ENCODE measurements around the gene TYW5. TPM values are rescaled to one million over a fixed set of nuclear protein-coding genes. Genes with fewer than 3 reads are reported as not detected.

TYW5 gene, protein sequence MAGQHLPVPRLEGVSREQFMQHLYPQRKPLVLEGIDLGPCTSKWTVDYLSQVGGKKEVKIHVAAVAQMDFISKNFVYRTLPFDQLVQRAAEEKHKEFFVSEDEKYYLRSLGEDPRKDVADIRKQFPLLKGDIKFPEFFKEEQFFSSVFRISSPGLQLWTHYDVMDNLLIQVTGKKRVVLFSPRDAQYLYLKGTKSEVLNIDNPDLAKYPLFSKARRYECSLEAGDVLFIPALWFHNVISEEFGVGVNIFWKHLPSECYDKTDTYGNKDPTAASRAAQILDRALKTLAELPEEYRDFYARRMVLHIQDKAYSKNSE
- 8.7 and 12.0 TPM in 2 replicates for total RNA-seq

DNA sequence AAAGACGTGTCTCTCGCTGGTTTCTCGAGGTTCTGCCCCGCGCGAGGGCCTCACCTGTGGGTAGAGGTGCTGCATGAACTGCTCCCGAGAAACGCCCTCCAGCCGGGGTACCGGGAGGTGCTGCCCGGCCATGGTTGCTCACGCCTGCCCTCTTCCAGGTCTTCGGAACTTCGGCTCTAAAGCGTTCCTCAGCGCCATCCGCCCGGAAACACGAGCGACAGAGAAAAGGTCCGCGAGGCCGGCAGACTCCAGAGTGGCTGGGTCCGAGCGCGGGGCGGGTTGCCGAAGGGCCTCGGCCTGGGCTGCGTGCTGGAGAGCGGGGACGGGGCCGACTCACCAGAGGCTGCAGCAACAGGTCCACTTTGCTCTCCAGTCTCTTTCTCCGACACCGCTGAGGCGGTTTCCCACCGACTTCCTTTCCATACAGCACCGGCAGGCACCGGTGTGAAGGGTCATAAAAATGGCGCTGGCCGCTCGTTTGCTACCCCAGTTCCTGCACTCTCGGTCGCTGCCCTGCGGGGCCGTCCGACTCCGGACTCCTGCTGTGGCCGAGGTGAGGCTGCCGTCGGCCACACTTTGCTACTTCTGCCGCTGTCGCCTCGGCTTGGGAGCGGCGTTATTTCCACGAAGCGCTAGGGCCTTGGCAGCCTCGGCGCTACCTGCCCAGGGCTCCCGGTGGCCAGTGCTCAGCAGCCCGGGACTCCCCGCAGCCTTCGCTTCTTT lies at the start of gene TYW5, which contains the start of gene MAIP1:
Gene TYW5 (minus strand): TSS at position 153 of the 723 bp plus-strand sequence. CDS start 21 bp downstream, at position 132.
Gene MAIP1 (plus strand): TSS at position 244 of the 723 bp plus-strand sequence. CDS start 217 bp downstream, at position 461.
- peak; percentile 69 for DNase-seq (ENCODE audit: low read depth)

DNA sequence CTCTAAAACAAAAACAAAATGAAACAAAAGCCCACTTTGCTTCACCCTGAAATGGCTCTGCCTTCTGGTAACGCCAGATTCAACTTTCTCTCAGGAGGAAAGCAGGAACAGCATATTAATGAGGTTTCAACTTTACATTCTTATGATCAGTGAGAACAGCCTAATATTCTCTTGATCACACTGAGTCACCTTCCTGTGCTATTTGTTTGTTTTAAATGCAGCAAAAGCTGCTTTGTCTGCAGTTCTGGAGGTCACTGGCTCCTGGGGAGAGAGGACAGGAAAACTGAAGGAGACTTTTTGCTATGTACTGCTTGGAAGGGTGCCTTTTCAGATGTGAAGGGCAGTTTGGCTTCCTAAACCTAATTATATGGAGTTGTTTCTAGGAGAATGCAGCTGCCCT lies 48.2 kb upstream of the TYW5 start:
- DNase-seq (ENCODE audit: low read depth): peak; percentile 86

DNA sequence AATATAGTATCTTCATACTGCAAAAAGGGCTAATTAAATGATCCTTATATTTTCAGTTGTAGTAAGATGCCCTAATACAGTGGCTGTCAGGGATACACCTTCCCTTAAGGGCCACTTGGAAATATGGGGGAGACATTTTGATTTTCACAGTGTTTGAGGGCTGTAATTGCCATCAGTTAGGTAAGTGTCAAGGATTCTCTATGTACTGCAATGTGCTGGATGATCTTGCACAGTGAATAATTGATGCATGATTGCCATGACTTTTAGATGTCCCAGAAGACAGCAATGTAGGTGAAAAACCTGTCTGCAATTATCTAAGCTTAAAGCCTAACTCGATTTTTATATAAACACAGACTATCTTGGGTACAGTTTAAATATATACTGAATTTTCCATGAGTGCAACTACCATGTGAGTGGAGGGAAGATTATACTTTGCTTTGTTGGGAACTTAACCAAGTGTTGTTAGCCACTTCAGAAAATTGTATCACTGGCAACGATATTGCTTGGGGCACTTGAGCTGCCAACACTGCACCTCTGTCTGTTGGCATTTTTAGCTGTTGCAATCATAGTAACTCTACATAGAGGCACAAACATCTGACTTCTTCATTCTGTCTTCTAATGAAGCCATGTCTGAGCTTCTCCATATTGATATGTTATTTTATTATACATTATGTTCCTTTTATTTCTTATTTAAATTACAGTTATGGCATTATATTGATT lies 45.3 kb upstream of the TYW5 start:
- no peak for DNase-seq (ENCODE audit: low read depth)

DNA sequence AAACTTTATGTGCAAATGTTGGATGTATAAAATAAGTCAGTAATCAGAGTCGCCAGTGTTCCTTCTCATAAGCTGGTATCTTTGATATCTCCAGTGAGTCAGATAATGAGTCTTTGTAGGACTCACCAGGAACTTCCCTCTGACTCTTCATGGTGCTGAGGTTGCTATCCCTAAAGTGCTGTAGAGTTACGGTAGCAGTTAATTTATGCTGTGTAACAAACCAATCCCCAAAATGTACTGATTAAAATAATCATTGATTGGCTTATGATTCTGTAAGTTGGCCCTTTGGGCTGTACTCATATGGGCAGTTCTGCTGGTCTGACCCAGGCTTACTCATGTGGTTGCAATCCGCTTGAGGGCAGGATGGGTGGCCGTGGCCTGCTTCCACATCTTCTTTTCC lies 43.9 kb upstream of the TYW5 start:
- no peak for DNase-seq (ENCODE audit: low read depth)

DNA sequence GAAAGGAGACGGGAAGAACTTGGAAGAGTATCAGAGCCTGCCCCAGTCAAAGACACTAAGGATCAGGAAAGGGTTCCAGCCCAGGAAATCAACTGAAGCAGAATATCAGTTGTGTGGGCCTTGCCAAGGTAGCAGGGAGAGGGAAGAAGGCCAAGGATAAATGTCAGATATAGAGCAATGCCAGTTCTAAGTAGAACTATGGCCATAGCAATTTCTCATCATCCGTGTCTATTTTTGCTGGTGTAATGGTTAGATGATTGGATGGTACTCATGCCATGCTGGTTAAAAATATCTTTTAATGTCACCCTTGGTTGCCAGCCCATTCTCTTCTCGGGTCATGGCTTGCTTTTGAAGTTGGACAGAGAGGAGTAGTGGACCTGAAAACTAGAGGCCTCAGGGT lies 42.0 kb upstream of the TYW5 start:
- DNase-seq (ENCODE audit: low read depth): no peak

DNA sequence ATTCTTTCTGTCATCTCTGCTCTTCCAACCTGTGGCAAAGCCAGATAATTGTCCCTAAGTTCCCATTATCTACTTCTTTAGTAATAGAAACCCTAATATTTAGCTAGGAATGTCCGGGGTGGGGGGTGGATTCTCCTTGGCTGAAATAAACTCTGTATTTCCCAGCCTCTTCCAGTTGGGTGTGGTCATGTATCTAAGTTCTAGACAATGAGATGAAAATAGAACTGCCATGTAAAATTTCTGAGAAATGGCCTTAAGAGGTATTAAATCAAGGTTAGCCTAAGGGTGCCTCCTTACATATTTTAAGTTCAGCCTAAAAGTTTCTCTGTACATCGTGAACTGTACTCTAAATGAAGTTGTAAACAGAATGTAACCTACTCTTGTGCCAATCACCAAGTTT lies 39.6 kb upstream of the TYW5 start:
- no peak for DNase-seq (ENCODE audit: low read depth)

DNA sequence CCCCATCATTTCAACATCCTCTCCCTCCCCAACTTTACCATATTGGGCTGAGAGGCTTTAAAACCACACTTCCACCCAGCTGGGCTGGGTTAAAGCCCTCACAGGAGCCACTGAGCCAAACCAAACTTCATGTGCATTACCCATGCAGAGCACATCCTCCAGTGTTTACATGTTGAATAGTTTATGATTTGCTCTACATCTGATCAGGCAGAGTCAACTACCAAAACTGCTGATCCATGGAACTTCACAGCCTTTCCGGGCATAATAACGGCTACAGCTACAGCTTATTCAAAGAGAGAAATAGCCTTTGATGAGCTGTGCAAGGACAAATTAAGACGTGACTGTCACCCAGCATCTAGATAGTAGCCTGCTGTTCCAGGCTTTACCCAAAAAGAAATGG lies 39.1 kb upstream of the TYW5 start:
- peak; percentile 11 for DNase-seq (ENCODE audit: low read depth)

DNA sequence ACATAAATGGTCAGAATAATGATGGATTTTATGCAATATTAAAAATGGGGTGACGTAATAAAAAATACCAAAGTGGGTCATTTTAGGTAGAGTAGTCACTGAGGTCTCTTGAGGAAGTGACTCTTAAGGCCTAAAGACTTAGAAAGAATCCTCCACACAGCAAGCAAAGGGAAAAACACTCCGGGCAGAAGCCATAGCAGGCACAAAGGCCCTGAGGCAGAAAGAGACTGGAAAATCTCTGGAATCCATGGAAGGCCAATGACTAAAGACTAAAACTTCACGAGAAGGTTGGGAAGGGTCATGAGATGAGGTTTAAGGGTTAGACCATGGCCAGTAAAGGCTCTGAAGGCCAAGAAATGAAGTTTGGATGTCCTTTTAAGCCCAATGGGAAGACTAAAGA lies 37.0 kb upstream of the TYW5 start:
- no peak for DNase-seq (ENCODE audit: low read depth)

DNA sequence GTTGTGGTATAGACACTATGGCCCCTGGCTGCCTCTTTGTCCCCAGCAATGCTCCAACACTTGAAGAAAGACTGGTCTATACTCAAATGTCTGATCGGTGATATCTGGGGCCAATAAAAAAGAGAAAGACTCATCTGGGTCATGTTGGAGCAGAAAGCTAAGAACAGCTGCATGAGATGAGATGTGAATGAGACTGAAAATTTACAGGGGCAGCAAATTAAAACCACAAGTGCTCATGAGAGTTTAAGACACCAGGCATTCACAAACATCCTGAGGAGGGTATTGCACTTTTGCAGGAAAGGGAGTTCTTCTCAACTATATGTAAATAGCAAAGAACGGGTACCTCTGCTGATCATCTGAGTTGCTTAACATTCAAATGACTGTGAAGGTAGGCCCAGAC lies 36.4 kb upstream of the TYW5 start:
- DNase-seq (ENCODE audit: low read depth): no peak

DNA sequence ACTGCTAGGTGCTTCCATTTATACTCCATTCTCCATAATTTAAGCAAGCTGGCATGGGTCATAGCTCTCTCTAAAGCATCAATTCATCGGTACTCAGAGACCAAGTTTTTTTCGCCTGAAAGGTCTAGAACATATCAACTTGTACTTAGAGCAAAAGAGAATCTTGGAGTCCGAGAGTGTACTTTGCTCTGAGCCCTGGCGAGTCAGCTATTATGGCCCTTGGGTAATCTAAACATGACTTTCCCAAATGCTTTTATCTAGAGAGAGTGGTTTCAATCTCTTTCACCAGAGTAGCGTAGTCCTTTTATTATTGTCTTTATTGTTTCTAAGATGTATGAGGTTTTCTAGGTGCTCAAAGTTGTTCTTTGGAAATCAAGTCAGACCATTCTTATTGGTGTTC lies 34.5 kb upstream of the TYW5 start:
- DNase-seq (ENCODE audit: low read depth): no peak

DNA sequence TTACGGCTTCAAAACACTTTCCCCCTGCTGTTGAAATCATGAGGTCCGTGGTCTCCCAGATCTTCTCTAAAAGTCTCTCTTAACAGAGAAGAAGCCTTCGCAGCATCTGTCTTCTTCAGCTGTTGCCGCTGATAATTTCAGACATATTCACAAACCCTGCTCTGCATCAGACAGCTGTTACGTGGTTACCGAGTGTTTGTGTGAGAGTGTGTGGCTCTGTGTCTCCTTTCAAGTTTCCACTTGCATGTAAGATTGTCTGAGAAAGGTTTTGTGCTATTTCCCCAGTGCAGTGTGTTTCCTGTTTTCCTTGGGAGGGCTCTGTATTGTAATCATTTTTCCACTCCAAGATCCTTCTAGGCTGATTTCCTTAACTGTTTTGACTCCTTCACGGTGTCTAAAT lies 32.9 kb upstream of the TYW5 start:
- DNase-seq (ENCODE audit: low read depth): no peak

DNA sequence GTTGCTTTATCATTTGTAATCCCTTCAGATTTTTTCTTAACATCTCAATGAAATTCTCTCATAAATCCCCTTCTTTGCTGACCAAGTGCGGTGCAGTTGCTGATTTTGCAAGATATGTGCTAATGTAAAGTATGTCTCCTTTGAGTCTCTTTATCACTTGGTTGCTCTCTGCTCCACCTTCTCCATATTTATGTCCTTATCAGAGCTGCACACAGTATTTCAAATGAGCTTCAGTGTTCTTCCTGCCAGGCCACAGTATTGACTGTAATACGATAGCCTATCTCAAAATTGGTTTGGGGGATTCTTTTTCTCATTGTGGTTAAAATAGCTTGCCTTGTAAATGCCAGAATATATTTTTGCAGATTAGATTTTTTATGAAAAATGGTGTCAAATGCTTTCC lies 32.3 kb upstream of the TYW5 start:
- DNase-seq (ENCODE audit: low read depth): no peak

DNA sequence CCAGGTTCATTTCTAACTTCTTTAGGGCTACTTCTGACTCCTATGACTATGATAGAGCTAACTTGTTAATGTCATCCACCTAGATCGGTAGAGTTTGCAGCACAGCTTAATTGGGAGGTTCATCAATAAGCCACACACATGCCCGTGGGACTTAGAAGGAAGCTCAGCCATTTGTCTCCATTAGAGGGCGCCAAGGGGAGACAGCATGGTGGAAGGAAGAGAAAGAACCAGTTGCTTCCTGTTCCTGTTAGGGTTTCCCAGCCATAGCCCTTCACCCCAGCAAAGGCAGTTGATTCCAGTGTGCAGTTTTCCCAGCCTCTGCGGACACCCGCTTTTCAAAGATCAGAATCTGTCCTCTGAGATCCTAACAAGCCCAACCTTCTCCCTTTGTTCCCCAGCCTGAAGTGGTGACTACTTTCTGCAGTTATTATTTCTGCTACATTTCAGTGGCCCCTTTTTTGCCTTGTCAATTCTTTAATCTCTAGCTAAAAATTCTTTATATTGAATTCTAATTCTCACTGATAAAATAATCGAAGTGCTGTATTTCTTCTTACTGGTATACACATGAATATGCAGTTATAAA lies 30.4 kb upstream of the TYW5 start:
- peak; percentile 77 for DNase-seq (ENCODE audit: low read depth)

DNA sequence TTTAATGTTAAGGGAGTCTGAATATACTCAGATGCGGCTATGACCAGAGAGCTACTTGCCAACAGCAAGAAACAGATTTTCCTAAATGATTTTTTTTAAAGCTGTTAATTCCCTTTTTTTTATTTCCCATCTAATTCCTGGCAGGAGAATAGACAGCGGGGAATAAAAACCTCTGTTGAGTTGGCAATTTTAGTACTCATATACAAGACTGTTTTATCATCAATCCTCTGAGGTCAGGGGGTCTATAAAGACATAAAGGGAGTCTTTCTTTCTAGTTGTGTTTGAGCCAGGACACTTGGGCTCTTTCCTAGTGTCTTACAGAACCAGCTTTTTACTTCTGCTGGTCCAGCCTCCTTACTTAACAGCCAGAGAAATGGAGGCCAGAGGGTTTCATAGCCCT lies 29.5 kb upstream of the TYW5 start:
- no peak for DNase-seq (ENCODE audit: low read depth)

DNA sequence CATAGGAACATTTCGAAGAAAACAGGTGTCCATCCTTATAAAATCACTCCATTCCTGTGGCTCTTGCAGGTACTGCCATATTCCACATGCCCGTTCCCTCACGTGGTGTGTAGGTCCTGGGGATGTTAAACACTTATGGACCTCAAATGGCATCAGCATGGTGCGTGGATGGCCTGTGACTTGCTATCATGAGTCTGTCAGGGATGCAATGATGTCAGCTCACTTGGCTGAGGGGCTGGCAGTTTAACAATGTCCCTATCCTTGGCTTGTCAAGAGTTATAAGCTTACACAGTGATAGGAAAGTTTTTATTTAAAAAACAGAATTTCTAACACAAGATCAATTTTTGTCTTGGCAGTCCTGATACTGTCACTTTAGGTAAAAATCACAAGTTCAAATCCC lies 28.9 kb upstream of the TYW5 start:
- DNase-seq (ENCODE audit: low read depth): no peak

DNA sequence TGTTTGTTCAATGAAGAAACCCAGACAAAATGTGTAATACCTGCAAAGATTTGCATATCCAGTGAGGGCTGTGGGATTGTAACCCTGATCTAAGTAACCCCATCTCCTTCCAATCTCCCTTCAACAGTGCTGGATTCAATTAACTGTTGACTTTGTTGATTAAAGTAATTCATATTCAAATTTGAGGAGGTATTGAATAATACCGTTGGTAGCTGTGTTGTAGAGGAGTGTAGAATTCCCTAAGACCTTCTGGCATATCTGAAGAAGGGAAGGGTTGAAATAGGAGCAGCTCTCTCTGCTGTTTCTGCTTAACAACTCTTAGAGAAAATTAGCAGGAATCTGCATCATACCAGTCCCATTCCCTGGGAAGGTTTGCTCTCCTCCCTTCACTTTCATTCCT lies 28.2 kb upstream of the TYW5 start:
- no peak for DNase-seq (ENCODE audit: low read depth)

DNA sequence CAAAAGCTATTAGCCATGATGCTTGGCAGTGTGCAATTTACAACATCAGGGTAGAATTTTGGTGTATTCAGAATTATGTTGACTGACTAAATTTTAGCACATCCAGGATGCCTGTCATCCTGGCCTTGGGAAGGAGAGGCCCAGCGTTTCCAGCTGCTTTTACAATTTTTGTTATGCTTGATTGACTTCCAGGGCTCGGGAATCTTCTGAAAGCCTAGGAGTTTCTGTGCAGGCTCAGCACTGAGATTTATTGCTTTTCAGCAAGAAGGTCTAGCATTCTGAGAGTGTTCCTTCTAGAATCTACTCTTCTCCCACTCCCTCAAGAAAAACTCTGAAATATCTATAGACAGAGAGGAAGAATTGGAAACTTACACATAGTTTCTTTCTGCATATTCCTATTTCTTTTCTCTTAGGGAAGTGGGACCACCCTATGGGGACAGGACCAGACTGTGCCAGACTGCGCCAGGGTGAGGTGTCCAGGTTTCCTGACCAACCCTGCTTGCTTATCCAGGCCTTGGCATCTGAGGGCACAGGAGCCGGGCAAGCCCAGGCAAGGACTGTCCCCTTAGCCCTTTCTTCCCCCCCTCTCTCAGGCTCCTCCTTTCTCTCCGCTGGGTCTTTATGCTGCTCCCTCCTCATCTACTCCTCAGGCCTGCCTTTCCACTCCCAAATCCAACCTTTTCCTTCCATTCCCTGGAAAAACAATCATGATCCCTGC lies 27.0 kb upstream of the TYW5 start:
- DNase-seq (ENCODE audit: low read depth): peak; percentile 26

DNA sequence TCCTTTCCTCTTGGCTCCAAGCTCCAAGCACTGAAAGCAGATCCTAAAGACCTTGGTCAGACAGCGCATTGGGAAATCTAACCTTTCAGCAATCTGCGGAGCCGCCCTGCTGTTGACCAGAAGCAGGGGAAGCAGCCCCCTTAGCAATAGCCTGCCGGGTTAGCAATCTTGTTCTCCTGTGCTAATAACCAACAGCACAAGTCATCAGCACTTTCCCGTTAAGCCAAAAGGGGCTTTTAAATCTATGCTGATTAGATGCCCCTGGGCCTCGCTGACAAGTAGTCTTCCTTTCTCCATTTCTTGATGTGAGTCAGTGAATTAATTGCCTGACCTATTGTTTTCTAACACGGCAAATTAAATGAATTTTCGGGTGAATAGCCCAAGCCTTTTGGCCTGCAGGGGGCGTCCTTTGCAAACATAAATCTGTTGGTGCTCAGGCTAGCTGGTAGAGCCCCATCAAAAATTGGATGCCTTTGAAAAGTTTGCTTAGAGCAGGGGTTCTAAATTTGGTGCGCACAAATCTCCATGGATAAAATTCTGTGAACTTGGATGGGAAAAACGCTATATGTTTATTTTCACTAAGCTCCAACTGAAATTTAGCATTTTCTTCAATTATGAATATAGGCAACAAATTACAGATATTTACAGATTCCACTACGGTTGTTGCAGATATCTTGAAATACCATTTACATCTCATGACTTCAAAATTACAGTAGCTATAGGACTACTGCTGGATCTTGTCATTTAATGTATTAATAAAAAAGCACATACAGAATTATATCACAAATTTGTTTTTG lies 24.7 kb upstream of the TYW5 start:
- peak; percentile 89 for DNase-seq (ENCODE audit: low read depth)

DNA sequence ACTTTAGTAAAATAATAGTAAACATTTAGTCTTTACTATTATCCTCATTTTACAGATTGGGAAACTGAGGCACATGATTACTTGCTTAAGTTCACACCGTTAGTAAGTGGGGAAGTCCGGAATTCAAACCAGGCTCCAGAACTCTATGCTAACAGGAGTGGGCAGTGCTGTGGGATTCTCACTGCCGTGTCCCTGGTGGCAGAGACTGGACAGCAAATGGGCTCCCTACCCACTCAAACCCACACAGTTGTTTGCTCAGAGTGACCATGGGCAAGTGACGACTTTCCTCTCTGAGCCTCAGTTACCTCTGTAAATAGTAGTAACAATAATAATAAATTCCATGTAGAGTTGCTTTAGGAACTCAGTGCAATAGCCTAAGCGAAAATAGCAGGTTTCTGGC lies 24.1 kb upstream of the TYW5 start:
- DNase-seq (ENCODE audit: low read depth): no peak

DNA sequence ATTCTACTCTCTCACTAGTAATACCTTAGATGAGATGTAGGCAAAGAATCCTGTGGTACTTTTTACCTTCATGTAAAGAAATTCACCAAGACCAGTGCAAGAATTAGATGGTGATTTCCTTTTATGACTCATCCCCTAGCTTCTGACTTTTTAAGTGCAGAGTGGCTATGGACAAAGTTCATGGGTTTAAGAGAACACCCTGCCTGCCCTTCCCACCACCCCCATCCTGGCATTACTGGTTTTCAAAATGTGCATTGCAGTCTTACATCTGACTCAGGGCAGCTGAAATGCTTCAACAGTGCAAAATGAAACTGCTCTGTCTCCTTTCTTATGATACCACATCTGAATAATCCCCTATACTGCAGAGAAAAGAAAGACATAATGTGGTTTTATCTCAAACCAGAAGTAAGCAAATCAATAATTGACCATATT lies 22.7 kb upstream of the TYW5 start:
- peak; percentile 97 for DNase-seq (ENCODE audit: low read depth)
